Neuron (in vitro differentiated cells): Measurements from ENCODE around the gene TAPBP.

Experiments
- H2AFZ ChIP-seq: one replicate; pipeline ENCODE4 v1.6.1; 2013; ENCODE audit warnings: low read depth, mild to moderate bottlenecking, inconsistent platforms, low read length, moderate library complexity
- H3K27me3 ChIP-seq: one replicate; pipeline ENCODE4 v1.6.1; 2013; ENCODE audit warnings: low read length; ENCODE audit not compliant: insufficient read depth
- H3K36me3 ChIP-seq: one replicate; pipeline ENCODE4 v1.6.1; 2013; ENCODE audit warnings: low read length; ENCODE audit not compliant: insufficient read depth
- H3K4me1 ChIP-seq: one replicate; pipeline ENCODE4 v1.6.1; 2013; ENCODE audit warnings: low read length; ENCODE audit not compliant: insufficient read depth
- H3K4me3 ChIP-seq: 2 replicates; pipeline ENCODE4 v1.5.1; 2013; ENCODE audit warnings: mild to moderate bottlenecking, low read length, moderate library complexity
- H3K9me3 ChIP-seq: one replicate; pipeline ENCODE4 v1.6.1; 2013; ENCODE audit warnings: low read length

TAPBP gene

GRCh38 chr6:33251395-33252012 lies 62.4 kb downstream of the TAPBP start:
- Histone ChIP-seq H2AFZ (no peak overlapping the region), H3K27me3 (no peaks in the 10 kb centered on the region), H3K4me3 (no peak overlapping the region), H3K36me3 (peaks cover 19% of the 10 kb centered on the region), H3K9me3 (no peaks in the 10 kb centered on the region), H3K4me1 (peaks cover 23% of the 10 kb centered on the region)

GRCh38 chr6:33250731-33251130 lies 63.1 kb downstream of the TAPBP start:
- H3K9me3 ChIP-seq = no peaks in the 10 kb centered on the region
- H2AFZ ChIP-seq = no peak overlapping the region
- no peaks in the 10 kb centered on the region for H3K27me3 ChIP-seq
- H3K4me3 ChIP-seq = no peak overlapping the region
- peaks cover 16% of the 10 kb centered on the region for H3K36me3 ChIP-seq
- peaks cover 23% of the 10 kb centered on the region for H3K4me1 ChIP-seq

DNA sequence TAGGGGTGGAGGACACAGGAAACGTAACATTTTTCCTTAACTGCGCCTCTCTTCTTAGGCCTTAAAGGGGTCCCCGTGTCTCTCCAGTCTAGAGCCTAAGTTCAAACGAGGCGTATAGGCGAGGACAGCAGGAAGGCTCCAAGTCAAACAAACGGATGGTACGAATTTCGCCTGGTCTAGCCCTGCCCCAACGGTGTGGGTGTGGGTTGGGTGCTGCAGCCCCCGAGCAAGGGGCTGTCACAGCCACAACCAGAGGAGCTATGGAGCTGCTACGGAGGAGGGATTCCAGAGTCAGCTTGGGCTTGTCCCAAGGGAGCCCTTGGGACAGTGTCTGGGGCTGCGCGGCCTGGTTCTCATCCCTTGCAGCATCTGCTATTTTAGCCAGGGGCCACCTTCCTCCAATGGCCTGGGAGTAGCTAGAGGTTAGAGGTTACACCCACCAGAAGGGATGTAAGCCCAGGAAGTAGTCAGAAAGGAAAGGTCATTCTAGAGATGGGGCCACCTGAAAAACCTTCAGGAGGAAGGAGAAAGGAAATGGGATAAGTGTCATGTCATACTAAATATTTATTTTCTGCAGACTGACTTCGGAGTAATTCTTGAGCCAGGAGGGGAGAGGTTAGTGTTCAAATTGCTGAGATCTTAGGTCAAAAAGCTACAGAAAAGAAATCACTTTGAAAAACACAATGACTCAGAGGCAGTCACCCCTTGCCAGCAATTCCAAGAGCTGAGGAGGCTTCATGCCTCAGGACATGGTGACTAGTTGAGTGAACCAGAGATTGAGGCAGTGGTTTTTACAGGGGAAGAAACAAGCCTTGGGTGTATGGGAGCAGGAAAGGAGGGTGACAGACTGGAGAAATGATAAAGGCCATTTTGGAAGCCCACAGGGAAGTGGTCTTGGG lies 63.9 kb downstream of the TAPBP start:
- Histone ChIP-seq H3K27me3 (no peaks in the 10 kb centered on the region), H2AFZ (no peak overlapping the region), H3K4me1 (peaks cover 23% of the 10 kb centered on the region), H3K36me3 (peaks cover 13% of the 10 kb centered on the region), H3K4me3 (peak overlapping the region; percentile 74), H3K9me3 (no peaks in the 10 kb centered on the region)
